Natural killer cell (primary cell): ENCODE measurements around the gene ACO2. TPM values are rescaled to one million over a fixed set of nuclear protein-coding genes. Genes with fewer than 3 reads are reported as not detected.
A peak's percentile ranks its signal among the peaks of the same experiment; 100 is the strongest.
"Not testable (repeated sequence)": the region's sequence is repeated elsewhere in the genome, so short reads cannot be mapped to it uniquely, and the experiment has no call there.

Experiments used
- ATAC-seq, 3 donors: fragments of 150-1000 bp in 2 of 3; fragments of 200-7000 bp in 1 of 3; cut with Tn5 transposase; 1 replicate in 1 of 3; 2 replicates in 2 of 3; pipeline ENCODE4 v1.10.0; 2021; ENCODE audit warnings: mild to moderate bottlenecking in 2 of 3, moderate library complexity in 2 of 3
- DNase-seq, 2 donors: peaks; one replicate each; pipeline versions ENCODE4 v3.0.0 to v3.0.0-alpha.2; 2013 to 2021; ENCODE audit warnings: mixed read lengths in 1 of 2
- H3K27ac ChIP-seq: one replicate; pipeline ENCODE4 v1.5.1; 2013; ENCODE audit warnings: mild to moderate bottlenecking, low read length
- H3K27me3 ChIP-seq: one replicate; pipeline ENCODE4 v1.6.1; 2013; ENCODE audit warnings: low read length; ENCODE audit not compliant: control insufficient read depth, insufficient read depth
- H3K36me3 ChIP-seq: one replicate; pipeline ENCODE4 v1.6.1; 2013; ENCODE audit warnings: low read length; ENCODE audit not compliant: control insufficient read depth, insufficient read depth
- H3K4me1 ChIP-seq: one replicate; pipeline ENCODE4 v1.6.1; 2013; ENCODE audit warnings: low read length; ENCODE audit not compliant: control insufficient read depth, insufficient read depth
- H3K4me3 ChIP-seq: one replicate; pipeline ENCODE4 v1.5.1; 2013; ENCODE audit warnings: low read length
- H3K9me3 ChIP-seq: one replicate; pipeline ENCODE4 v1.6.1; 2013; ENCODE audit warnings: low read length; ENCODE audit not compliant: control insufficient read depth, insufficient read depth
- H3K27ac Mint-ChIP-seq, 2 donors: one replicate each; pipeline ENCODE4 v1.8.0; 2022; ENCODE audit warnings: mild to moderate bottlenecking in 2 of 2, mixed read lengths in 2 of 2, moderate library complexity in 1 of 2
- H3K27me3 Mint-ChIP-seq, 2 donors: one replicate each; pipeline ENCODE4 v1.8.0; 2022; ENCODE audit warnings: low read depth in 2 of 2, mixed read lengths in 2 of 2
- H3K36me3 Mint-ChIP-seq: one replicate; pipeline ENCODE4 v1.8.0; 2022; ENCODE audit warnings: mixed read lengths
- H3K4me1 Mint-ChIP-seq, 2 donors: one replicate each; pipeline ENCODE4 v1.8.0; 2022; ENCODE audit warnings: mixed read lengths in 2 of 2
- H3K4me3 Mint-ChIP-seq: one replicate; pipeline ENCODE4 v1.8.0; 2022; ENCODE audit warnings: mild to moderate bottlenecking, moderate library complexity, mixed read lengths
- H3K9me3 Mint-ChIP-seq, 2 donors: one replicate each; pipeline ENCODE4 v1.8.0; 2022; ENCODE audit warnings: mixed read lengths in 2 of 2
- WGBS: methylation state at CpG from one replicate; pipeline ENCODE4 v1.1.7; 2013; ENCODE audit warnings: missing lambda C conversion rate; ENCODE audit not compliant: insufficient coverage; 5-methylcytosine and 5-hydroxymethylcytosine counted together
- intact Hi-C: fragments of 100-400 bp; cut with micrococcal nuclease; formaldehyde crosslinking; loops from one replicate; pipeline ENCODE4 v1.14.2; 2022
- total RNA-seq, 4 donors: library from RNA; stranded (reverse); fragments of 120-200 nt in 1 of 4; gene quantifications; one replicate each; pipeline versions ENCODE4 v1.2.3 to v1.2.4, GENCODE V29; 2013 to 2022
- TF ChIP-seq, protein P1 (sequence below): fragments of 200-600 bp; IDR thresholded peaks from one replicate; pipeline ENCODE4 v1.8.0; 2022; ENCODE audit warnings: antibody characterized with exemption

The ACO2 gene
- total RNA-seq, 3 donors from 2014 or later (not counting 1 experiment from before 2014, with no cell fraction given) = 77.9 to 99.8 (median 89.5) TPM

DNA sequence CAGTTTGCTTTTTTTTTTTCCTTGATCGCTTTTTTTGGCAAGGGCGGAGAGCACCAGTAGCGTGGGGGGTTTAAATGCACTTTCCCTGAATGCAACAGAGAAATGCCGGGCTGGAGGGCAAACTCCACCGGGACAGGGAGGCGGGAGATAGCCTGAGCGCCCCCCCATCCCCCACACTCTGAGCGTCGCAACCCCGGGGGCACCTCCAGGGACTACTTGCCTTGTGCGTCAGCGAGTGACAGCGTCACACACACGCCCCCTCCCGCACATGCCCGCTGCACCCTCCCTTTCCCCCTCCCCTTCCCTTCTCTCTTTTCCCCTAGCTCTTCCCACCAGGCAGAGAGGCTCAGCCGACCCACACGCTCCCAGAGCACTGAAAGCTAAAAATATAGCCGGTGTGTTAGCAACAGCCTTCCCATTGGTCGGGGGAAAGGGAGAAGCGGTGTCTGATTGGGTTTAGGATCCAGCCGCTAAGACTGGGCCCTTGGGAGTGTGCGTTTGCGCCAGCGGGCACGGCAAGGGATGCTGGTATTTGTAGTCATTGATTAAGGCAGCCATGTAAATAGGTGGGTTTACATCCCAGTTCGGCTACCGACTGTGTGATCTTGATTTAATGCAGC is 20.6 kb upstream of the ACO2 start:
- no peaks in the 10 kb centered on the region for H3K9me3 ChIP-seq
- H3K27me3 ChIP-seq = no peaks in the 10 kb centered on the region
- H3K36me3 ChIP-seq = no peaks in the 10 kb centered on the region
- no peaks in the 10 kb centered on the region for H3K27me3 Mint-ChIP-seq
- no peaks in the 10 kb centered on the region for H3K36me3 Mint-ChIP-seq
- peaks cover 30 to 41% of the 10 kb centered on the region in 2 donors for H3K4me1 Mint-ChIP-seq
- TF ChIP-seq, protein P1, sequence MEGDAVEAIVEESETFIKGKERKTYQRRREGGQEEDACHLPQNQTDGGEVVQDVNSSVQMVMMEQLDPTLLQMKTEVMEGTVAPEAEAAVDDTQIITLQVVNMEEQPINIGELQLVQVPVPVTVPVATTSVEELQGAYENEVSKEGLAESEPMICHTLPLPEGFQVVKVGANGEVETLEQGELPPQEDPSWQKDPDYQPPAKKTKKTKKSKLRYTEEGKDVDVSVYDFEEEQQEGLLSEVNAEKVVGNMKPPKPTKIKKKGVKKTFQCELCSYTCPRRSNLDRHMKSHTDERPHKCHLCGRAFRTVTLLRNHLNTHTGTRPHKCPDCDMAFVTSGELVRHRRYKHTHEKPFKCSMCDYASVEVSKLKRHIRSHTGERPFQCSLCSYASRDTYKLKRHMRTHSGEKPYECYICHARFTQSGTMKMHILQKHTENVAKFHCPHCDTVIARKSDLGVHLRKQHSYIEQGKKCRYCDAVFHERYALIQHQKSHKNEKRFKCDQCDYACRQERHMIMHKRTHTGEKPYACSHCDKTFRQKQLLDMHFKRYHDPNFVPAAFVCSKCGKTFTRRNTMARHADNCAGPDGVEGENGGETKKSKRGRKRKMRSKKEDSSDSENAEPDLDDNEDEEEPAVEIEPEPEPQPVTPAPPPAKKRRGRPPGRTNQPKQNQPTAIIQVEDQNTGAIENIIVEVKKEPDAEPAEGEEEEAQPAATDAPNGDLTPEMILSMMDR = no peak
- peak; percentile 81 to 96 for DNase-seq
- peak overlapping the region; percentile 91 for H3K4me3 ChIP-seq
- peak overlapping the region; percentile 100 for H3K27ac ChIP-seq
- H3K9me3 Mint-ChIP-seq = no peaks in the 10 kb centered on the region
- intact Hi-C loops = loop anchor here (1.0 kb wide), 1 partner anchor 21 kb away; the partner anchor contains the start of gene ACO2
- WGBS = 0% methylated on average over 26 of the region's 28 CpGs
- H3K4me3 Mint-ChIP-seq = peak overlapping the region; percentile 93
- ATAC-seq = peak; percentile 62 to 81 (median 70)
- peak overlapping the region; percentile 93 to 99 for H3K27ac Mint-ChIP-seq
- peaks cover 31% of the 10 kb centered on the region for H3K4me1 ChIP-seq

DNA sequence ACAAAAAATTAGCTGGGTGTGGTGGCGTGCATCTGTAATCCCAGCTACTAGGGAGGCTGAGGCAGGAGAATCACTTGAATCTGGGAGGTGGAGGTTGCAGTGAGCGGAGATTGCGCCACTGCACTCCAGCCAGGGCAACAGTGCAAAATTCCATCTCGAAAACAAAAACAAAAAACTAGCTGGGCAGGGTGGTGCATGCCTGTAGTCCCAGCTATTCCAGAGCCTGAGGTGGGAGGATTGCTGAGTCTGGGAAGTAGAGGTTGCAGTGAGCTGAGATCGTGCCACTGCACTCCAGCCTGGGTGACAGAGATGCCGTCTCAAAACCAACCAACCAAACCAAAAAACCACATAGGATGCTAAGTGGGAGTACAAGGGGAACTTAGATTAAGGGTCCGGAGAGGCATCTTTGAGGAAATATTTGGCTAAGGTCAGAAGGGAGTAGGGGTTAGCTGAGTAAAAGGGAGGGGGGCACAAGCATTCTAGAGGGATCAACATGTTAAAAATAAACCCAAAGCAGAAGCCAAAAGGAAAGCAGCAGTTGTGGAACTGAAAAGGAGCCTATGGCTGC is 10.7 kb upstream of the ACO2 start:
- DNase-seq (no peak), ATAC-seq (no peak)
- Mint-ChIP-seq H3K27me3 (no peaks in the 10 kb centered on the region), H3K4me3 (no peak overlapping the region), H3K36me3 (no peaks in the 10 kb centered on the region), H3K4me1 (peaks cover 0 to 5% of the 10 kb centered on the region in 2 donors), H3K9me3 (no peaks in the 10 kb centered on the region), H3K27ac (peak overlapping the region; percentile 12 to 46)
- Histone ChIP-seq H3K9me3 (no peaks in the 10 kb centered on the region), H3K27me3 (no peaks in the 10 kb centered on the region), H3K27ac (no peak overlapping the region), H3K36me3 (peaks cover 22% of the 10 kb centered on the region), H3K4me1 (no peaks in the 10 kb centered on the region), H3K4me3 (no peak overlapping the region)
- 86% methylated on average over 5 of the region's 7 CpGs for WGBS
- TF ChIP-seq, protein P1 = no peak
- intact Hi-C loops = no loop called here

GRCh38 chr22:41459431-41459830 is 9.5 kb upstream of the ACO2 start:
- Mint-ChIP-seq H3K9me3 (no peaks in the 10 kb centered on the region), H3K4me1 (peaks cover 0 to 9% of the 10 kb centered on the region in 2 donors), H3K27me3 (no peaks in the 10 kb centered on the region), H3K27ac (no peak overlapping the region), H3K4me3 (no peak overlapping the region), H3K36me3 (no peaks in the 10 kb centered on the region)
- TF ChIP-seq, protein P1 = no peak
- no peaks in the 10 kb centered on the region for H3K27me3 ChIP-seq
- intact Hi-C loops = no loop called here
- WGBS = no CpG with 5 or more reads among the region's 1 CpG
- H3K9me3 ChIP-seq = no peaks in the 10 kb centered on the region
- no peaks in the 10 kb centered on the region for H3K4me1 ChIP-seq
- no peak overlapping the region for H3K4me3 ChIP-seq
- peaks cover 30% of the 10 kb centered on the region for H3K36me3 ChIP-seq
- no peak for ATAC-seq
- no peak for DNase-seq
- no peak overlapping the region for H3K27ac ChIP-seq

DNA sequence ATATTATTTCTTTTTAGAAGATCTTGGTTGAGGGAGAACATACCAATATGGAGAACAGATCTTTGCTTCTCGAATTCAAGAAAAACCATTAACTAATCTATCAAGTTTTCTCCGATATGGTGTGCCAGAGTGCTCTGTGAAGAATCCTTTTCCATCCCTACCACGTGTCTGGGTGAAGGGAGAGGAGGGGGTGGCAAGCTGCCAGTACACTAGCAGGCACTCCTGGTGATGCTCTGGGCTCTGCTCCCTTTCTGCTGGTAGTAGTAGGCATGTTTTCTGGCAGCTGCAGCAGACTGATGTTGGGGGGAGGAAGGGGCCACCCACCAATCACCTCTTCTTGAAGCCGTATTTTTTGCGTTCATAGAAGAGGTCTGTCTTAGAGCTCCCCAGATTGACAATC is 8.8 kb upstream of the ACO2 start:
- not testable (repeated sequence) for ATAC-seq, DNase-seq, H3K4me1 Mint-ChIP-seq

More for the DNA sequence above, 8.8 kb upstream of the ACO2 start:
- H3K27ac Mint-ChIP-seq, H3K4me3 Mint-ChIP-seq, intact Hi-C loops, H3K27me3 Mint-ChIP-seq, H3K9me3 Mint-ChIP-seq, H3K4me1 ChIP-seq, H3K4me3 ChIP-seq, H3K27ac ChIP-seq, H3K27me3 ChIP-seq, H3K36me3 Mint-ChIP-seq, H3K9me3 ChIP-seq: not testable (repeated sequence)
- WGBS = 100% methylated on average over 2 of the region's 5 CpGs
- peaks cover 37% of the 10 kb centered on the region for H3K36me3 ChIP-seq
